Measurements from ENCODE around the gene ADGRV1.

GRCh38 chr5:90956511-90957097, 398.0 kb downstream of the ADGRV1 start:
- no peak for TF ChIP-seq ZFX (IDR thresholded peaks at IDR 0.05; ENCODE audit: borderline replicate concordance)
- TF ChIP-seq, protein P1, sequence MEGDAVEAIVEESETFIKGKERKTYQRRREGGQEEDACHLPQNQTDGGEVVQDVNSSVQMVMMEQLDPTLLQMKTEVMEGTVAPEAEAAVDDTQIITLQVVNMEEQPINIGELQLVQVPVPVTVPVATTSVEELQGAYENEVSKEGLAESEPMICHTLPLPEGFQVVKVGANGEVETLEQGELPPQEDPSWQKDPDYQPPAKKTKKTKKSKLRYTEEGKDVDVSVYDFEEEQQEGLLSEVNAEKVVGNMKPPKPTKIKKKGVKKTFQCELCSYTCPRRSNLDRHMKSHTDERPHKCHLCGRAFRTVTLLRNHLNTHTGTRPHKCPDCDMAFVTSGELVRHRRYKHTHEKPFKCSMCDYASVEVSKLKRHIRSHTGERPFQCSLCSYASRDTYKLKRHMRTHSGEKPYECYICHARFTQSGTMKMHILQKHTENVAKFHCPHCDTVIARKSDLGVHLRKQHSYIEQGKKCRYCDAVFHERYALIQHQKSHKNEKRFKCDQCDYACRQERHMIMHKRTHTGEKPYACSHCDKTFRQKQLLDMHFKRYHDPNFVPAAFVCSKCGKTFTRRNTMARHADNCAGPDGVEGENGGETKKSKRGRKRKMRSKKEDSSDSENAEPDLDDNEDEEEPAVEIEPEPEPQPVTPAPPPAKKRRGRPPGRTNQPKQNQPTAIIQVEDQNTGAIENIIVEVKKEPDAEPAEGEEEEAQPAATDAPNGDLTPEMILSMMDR (IDR thresholded peaks at IDR 0.05): no peak

Data from 22Rv1 (cell line).